GM19193 (cell line): ENCODE data around the gene PRR9.

Experiments used
- POLR2A ChIP-seq: IDR thresholded peaks from 4 replicates; pipeline ENCODE4 v1.6.1; 2011; ENCODE audit not compliant: insufficient read depth, insufficient read length; ENCODE audit errors: extremely low read depth

PRR9 gene, protein sequence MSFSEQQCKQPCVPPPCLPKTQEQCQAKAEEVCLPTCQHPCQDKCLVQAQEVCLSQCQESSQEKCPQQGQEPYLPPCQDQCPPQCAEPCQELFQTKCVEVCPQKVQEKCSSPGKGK

DNA sequence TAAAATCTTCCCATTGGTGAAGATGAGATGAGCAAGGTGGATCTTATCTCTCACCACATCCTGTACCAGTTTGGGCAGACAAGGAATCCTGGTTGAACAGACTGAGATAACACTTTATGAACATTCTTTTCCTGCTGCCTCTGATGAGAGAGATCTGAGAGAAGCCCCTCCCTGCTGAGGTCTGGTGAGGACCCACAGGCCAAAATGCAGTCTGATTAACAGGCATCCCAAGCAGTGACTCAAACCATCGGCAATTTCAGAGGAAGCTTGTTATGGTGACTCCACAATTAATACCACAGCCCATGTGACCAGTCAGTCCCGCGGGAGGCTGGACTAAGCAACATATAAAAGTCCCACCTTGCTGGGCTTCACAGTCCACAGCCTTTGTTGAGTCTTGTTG, at the start of gene PRR9:
TSS of gene PRR9 (plus strand) at position 373 of the 400 bp plus-strand sequence. CDS start 561 bp downstream, outside the sequence.
- TF ChIP-seq POLR2A: no peak

DNA sequence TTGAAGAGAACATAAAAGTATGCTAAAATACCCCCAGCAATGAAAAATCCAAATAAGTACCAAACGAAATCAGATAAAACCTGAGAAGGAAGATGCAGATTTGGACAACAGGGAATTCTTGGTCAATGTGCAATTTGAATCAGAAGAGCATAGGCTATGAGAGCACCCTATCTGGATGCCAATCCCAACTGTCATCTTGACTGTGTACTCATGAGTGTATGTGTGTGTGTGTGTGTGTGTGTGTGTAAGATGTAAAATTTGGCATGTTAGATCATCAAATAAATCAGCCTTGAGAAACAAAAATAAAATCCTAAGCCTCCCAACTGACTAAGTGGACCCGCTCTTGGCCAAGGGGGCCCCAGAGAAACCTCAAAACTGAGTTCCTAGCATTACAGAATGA, 48.7 kb upstream of the PRR9 start:
- no peak for TF ChIP-seq POLR2A

DNA sequence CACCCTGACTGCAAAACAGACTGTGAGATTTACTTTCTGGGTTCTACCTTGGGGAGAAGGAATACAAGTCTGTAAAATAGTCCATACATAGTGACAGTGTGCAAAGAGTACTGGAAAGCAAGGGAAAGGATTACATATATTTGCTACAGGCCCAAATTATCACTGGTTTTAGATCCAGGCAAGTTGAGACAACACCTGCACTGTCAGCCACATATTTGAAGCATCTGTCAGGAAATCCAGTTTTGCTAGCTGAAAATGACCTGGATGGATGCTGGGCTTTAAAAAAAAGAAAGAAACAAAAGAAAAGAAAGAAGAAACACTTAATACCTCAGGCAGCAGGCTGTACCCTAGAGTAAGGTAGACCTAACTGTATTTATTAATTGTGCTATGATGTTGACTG, 42.8 kb upstream of the PRR9 start:
- no peak for TF ChIP-seq POLR2A

DNA sequence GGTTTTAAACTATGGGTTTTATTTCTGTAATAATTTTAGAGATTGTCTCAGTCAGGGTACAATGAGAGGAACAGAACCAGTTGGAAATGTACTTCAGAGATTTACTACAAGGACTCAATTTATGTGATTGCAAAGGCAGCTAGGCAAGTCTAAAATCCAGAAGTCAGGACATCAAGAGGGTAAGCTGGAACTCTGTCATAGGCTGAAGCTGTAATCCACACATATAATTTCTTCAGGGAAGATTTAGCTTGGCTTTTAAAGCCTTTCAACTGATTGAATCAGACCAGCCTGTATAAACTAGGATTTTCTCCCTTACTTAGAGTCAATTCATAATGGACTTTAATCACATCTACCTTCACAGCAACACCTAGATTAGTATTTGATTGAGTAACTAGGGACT, 38.5 kb upstream of the PRR9 start:
- no peak for TF ChIP-seq POLR2A

DNA sequence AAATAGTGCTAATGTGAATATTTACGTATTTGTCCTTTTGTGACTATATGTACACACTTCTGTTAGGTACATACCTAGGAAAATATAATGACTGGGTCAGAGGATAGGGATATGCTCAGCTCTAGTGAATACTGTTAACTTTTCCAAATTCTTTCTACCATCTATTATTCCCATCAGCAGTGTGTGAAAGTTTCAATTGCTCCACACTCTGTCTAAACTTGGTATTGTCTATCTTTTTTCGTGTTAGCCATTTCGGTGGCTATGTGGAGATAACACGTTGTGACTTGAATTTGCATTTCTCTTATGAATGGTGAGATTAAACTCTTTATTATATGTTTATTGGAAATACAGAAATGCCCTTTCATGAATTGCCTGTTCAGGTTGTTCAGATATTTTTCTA, 36.8 kb upstream of the PRR9 start:
- no peak for TF ChIP-seq POLR2A

DNA sequence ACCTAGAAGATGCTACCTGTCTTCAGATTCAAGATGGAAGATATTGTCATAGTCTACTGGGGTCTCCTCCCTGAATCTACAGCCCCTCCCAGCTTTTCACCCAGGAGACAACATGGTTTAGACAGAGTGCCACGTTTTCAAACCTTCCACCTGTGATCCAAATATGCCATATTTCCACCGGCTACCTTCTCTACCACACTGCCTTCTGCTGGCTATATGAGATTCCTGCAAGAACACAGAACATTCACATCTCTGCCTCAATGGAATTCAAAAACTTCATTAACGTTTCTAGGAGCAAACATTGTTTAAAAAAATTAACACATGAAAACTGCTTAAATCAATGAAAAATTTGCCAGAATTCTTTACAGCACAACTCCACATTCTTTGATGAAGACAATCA, 27.0 kb upstream of the PRR9 start:
- TF ChIP-seq POLR2A: no peak

DNA sequence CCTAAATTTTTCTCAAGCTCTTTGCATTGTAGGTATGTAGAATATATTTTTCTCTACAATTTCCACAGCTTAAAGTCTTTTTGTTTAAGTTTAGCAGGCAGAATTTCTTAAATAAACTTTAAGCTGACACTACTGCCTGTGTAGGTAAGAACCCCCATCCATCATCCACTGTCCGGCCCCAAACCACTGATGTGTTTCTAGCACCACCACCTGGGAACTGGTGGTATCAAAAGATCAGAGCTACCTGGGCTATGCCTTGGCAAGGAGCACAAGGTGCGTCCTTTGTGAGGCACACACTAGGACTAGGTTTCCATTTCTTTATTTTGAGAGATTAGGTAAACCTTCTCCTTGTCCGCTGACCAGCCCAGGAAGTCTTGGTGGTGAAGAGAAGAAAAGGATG, 24.7 kb upstream of the PRR9 start:
- TF ChIP-seq POLR2A: no peak

DNA sequence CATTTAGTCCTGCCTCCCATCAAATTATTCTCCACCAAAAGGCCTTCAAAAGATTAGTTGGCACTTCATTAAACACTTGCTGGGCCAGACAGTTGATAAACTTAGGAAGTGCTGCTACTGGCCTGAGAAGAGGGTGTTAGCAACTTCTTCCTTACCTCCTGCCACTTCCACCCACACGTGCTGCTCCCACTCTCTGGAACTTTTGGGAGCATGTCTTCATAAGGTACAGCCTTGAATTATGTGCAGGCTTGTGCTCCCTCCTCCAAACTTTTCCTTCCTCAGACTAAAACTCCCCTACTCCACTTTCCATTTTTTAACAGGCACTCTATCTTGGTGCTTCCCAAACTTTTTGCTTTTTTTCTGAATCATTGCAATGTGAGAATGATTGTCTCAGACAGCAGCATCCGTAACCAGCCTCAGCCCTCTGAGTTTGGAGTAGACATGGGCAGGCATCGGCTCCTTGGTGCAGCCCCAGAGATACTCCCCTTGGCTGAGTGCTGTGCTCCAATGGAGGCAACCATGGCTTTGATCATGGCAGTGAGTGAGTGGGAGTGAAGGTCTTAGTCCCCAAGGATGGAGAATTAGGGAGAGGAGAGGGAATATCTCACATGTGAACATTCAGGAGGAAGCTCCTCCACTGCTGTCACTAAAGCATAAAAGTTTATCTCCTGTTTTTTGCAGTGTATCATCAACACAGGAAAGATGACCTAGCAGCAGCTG, 22.9 kb upstream of the PRR9 start:
- no peak for TF ChIP-seq POLR2A

DNA sequence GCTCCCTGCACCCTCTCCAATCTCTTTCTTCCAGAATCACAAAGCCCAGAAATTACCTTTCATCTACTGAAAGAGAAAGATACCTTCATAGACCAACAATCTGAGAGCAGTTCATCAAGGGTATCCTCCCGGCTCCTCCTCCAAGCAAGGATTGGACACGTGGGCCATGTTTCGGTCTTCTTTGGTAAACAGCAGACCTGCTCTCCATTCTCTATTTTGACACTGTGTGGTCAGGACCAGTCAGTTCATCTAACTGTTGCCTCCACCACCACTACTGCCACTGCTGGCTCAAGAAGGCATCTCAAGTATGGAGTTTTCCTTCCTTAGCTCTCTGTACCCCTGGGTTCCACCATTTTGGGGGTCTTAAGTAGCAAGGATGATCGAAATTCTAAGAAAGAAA, 22.2 kb upstream of the PRR9 start:
- no peak for TF ChIP-seq POLR2A

DNA sequence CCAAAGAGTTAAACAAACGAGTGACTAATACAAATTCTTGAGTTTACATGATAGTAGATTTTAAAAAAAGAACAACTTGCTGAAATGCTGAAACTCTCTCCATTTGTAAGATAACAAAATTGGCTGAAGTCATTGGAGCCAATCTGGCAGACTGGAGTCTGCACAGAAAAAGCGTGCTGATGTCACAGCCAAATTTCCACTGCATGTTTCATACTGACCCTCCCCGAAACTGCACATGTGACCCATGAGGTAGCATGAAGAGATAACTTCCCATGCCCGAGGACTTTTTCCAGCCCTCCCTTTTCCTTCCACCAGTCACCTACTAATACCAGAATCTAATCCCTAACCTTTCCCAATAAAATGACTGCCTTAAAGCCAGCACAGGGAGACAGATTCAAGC, 15.4 kb upstream of the PRR9 start:
- TF ChIP-seq POLR2A: no peak

DNA sequence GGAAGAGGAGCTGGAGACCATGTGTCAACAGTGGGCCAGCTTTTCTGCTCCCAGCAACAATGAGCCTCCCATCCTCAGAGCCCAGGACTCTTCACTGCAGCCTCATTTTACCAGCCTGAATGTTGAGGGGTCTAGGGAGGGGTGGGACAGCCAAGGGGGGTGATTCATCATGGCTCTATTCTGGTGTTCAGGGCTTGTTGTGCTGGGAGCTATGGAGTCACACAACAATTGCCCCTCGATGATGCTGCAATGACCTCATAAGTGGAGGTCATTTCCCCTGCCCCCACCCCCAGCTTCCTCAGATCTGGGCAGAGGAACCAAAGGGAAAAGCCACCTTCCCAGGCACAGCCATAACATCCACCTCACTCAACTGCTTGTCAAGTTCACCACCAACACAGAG, 14.3 kb upstream of the PRR9 start, which contains the start of gene LELP1:
TSS of gene LELP1 (plus strand) at position 301 of the 400 bp plus-strand sequence. CDS start 1,278 bp downstream, outside the sequence.
- no peak for TF ChIP-seq POLR2A

DNA sequence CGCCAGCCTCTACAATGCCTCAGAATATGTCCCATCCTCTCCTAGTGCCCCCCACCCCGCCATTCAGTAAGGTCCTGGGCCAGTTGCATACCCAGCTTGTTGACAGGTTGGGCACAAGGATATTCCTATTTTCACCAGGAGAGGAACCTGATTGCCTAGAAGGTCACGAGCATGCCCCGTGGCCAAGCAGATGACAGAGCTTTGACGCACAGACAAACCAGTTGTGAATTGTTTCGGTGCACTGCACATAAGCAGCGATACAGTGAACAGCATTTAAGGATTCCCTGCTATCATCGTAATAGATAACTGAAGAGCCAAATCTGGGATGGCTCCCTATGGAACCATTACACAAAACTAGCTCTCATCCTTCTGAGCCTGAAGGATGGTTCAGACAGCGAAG, 10.8 kb upstream of the PRR9 start:
- TF ChIP-seq POLR2A: no peak

DNA sequence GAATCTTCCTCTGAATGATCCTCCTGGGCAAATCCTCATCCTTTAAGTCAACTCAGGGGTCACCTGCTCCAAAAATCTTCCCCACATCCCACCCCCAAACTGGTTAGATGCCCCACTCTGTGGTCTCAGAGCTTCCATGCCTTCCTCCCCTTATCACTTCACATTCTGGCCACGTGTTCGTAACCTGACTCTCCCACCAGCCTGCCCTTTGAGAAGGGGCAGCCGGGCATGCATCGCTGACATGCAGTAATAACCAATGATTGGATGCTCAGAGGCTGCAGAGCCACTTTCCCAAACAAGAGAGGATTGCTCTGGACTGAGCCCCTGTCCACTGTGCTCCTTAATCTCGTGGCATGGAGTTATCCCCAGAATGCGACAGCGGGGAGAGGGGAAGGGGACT, 7.2 kb upstream of the PRR9 start:
- no peak for TF ChIP-seq POLR2A

DNA sequence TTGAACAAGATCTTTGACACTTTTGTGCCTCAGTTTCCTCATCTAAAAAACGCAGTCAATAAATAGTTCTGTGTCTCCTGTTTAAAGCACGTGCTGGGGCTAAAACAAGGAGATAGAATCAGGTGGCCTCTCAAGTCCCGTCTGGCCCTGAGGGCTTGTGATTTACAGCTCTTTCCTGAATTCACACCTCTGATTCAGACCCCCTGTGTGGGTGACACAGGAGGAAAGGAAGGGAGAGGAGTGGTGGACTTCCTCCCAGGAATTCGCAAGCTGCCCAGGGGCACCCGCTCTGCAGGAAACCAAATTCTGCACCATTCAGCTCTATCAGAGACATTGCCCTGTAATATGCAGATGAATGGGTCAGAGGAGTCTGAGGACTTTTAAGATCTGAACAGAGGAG, 5.2 kb upstream of the PRR9 start:
- TF ChIP-seq POLR2A: no peak

DNA sequence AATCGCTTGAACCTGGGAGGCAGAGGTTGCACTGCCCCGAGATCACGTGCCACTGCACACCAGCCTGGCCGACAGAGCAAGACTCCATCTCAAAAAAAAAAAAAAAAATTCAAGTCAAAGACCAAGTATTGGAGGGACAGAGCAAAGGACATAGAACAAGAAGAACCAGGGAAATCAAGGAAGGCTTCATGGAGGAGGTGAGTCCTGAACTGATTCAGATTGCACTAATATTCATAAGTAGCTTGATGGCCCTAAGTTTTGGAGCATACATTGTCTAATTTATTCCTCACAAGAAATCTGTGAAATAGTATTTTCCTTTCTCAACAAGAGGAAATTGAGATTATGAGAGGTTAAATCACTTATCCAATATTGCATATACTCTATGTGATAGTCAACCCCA, 3.9 kb upstream of the PRR9 start:
- no peak for TF ChIP-seq POLR2A

DNA sequence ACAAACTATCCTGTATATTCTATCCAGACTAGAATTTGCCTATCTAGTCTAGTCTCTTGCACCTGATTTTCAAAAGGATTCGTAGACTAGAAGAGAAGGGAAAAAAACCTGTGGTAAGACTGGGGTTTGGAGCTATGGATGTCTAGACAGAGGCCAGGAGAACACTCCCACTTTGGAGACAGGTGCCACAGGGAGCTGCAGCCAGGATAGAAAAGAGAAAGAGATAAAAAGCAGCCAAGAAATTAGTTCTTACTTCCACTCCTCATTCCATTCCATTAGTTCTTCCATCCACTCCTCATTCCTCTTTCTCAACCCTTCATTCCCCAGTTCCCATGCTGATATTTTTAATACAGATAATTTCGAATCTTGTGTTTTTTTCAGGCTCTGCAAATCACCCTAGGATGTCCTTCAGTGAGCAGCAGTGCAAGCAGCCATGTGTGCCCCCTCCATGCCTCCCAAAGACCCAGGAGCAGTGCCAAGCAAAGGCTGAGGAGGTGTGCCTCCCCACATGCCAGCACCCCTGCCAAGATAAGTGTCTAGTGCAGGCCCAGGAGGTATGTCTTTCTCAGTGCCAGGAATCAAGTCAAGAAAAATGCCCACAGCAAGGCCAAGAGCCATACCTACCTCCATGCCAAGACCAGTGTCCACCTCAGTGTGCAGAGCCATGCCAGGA, 496 bp downstream of the PRR9 start:
- TF ChIP-seq POLR2A: no peak
